HG02938 (cell line): ENCODE data around the gene LLPH.

ENCODE experiments used
- ATAC-seq: cut with Tn5 transposase; IDR thresholded peaks from one replicate; pipeline ENCODE4 v1.9.1; 2021; ENCODE audit warnings: mild to moderate bottlenecking, moderate library complexity; ENCODE audit not compliant: unreplicated experiment

Gene LLPH

DNA sequence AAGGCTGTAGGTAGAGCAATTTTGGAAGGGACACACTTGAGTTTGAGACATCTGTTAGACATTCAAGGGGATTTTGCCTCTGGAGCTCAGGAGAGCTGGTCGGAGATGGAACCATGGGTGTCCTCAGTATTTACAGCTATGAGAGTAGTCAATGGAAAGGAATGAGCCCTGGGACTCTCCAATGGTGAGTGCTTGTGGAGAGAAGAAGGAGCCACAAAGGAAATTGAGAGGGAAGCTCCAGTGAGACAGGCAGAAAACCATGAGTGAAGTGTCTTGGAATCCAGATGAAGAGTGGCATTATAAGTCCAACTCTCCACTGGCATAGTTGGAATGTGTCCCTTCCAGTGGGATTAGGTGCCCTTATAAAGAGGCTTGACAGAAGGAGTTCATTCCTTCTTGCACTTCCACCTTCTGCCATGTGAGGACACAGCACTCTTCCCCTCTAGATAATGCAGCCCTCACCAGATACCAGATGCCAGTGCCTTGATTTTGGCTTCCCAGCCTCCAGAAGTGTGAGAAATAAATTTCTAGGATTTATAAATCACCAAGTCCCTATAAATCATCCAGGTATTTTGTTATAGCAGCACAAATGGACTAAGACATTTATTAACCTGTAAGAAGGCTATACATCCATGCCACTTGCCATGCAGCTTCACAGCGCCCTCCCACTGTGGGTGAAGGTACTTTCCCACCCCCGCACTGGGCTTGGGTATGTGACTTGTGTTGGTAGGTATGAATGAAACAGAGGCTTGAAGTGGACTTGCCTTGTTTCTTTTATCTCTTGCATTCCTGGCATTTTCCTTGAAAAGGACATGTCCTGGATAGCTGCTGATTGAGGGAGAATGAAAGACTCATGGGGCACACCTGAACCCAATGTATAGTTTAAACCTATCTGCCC is 27.3 kb downstream of the LLPH start:
- ATAC-seq: no peak

DNA sequence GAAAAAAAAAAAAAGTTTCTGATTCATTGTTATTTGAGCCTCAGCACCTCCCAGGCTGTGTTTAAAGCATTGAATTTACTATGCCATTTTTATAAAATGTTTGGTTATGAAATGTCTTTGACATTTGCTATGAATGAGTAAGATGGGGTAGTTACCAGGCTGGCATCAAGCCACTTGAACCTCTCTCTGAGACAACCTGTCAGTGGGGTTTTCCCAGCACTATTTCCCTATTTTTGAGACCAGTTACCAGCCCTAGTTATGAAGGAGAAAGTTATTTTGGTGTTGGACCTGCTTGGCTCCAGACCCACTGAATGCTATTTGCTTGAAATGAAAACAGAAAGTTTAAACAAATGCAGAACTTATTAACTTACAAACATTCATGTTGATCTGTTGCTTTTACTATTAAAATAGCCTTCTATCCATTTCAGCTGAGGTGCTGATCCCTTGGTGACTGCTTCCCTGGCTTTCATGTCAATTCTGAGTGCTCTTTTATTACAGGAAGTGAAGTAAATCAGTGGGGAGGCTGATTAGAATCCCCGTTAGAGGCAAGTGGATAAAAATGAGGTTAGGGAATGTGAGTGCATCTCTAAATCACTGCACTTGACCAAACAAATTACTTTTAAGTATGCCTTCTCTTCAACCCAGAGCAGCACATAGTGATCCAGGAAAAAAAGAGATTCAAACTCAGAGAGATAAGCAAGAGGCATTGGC is 37.8 kb downstream of the LLPH start:
- no peak for ATAC-seq

DNA sequence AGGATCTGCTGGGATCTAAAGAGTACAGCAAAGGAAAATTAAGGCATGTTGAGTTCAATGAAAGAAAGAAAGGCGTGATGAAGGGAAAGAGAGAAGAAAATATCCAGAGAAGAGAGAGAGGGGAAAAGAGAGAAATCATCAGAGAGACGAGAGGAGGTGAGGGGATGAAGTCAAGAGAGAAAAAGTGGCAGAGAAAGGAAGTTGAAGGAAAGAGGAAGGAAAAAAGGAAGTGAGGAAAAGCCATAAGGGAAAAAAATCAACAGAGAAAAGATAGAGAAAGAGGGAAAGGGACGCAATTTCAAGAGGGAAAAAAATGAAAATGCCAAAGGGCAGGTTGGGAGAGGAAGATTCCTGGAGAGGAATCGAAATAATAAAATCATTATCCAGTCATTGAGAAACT is 40.4 kb downstream of the LLPH start:
- ATAC-seq: no peak

DNA sequence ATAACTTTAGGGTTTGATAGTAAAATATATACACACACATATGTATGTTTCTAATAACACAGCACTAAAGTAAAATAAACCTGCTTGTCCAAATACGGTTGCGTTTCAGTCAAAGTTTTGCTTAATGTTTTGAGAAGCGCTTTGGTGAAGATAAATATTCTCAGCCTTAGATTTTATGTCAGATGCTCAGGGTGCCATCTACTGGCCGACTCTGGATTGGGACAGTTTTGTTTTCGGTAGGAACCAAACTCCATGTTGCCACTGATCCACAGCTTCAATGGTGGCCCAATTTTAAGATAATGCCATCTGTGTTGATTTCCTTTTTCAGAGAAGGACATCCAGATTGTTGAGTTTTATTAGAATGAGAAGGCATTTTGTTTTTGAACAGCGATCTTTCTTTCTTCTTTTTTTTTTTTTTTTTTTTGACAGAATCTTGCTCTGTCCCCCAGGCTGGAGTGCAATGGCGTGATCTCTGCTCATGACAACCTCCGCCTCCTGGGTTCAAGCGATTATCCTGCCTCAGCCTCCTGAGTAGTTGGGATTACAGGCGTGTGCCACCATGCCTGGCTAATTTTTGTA is 43.1 kb downstream of the LLPH start:
- ATAC-seq: peak; percentile 83

DNA sequence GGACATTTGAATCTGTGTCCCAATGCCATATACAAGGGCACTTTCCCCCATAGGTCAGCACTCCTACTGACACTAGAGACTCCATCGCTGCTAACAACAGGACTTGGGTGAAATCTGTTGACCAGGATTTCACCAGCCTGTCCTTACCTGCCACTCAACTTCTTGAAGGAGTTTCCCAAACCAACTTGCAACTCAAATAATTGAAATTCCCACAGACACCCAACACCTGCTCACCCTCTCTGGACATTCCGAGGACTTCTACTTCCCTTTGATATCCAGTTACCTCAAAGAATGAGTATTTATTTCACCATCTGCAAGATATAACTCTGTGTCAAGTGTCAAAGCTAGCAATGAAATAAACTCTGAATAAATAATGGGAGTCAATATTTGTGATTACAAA is 44.6 kb downstream of the LLPH start:
- no peak for ATAC-seq

DNA sequence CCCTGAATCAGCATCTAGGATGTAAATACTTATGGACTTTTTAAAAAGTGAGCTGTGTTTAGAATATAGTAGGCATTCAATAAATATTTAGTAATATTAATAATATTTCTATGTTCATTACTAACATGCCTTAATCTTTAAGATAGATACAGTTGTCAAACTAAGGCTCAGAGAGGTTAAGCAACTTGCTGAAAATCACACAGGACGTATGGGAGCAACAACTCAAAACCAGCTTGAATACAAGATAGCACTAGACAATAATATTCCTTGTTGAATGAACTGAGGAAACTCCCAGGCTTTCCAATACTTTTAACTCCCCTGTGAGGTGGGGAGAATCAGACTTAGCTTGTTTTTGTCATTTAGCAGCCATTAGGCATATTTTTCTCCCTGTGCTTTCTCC is 45.3 kb downstream of the LLPH start:
- ATAC-seq: no peak

DNA sequence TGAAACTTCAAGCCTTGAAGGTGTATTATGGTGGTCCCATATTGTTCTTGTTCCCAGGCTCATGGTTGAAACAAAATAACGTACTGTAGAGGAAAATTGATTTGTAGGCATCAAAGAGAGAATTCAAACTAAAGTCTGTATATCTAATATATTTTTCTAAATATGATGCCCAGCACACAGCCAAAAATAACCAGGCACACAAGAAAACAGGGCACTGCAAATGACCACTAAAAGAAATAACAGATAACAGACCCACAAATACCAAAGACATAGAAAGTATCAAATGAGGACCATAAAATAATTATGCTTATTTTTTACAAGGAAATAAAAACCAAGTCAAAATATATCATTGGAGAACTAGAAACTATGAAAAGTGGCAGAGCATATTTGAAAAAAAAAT is 46.8 kb downstream of the LLPH start:
- no peak for ATAC-seq

DNA sequence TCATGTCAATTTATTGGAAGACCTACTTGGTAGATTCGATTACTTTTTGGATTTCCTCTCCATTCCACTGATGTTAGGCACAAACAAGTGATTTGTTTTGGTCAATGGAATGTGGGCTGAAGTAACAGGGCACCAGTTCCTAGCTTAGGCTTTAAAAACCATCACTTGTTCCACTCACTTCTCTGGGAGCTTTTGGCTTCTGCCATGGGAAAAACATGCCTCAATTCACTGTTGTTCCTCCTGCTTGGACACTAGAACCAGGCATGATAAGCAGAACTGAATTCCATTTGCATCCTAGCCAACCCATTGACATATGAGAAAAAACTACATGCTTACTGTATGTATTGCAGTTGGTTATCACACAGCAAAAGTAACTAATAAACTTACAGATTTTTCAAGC is 47.8 kb downstream of the LLPH start:
- no peak for ATAC-seq

DNA sequence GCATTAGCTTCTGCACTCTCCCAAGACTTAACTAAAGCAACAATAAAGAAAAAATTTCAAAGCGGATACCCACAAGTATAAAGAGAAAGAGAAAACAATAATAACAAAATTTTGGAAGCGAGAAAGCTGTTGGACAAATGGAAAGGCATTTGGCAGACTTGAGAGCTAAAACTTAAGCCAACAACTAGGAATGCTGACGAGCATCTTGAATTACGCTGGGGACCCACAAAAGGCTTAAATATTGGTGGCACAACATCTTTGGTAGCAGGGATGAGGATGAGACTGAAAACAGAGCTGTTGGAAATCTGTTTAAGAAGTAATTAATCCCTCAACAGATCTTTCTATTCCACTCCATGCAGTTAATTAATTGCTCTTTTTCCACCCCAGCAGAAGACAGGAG is 49.8 kb downstream of the LLPH start:
- no peak for ATAC-seq

DNA sequence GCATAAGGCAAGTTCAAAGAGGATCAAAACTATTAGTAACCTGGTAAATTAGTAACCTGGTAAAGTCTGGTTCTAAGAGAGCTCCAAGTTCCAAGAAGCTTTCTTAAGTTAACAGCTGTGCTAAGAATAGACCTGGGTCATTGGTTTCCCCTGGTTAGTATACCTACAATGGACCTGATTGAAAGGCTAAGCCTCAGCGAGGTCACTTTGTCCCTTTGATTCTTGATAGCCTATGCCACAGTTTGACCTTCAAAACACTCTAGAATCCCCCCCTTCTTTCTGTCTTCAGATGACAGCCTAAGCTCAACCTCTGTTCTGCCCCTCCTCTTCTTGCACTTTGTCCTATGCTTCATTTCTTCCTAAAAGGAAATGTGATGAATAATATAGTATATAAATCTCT is 53.0 kb downstream of the LLPH start:
- ATAC-seq: no peak

DNA sequence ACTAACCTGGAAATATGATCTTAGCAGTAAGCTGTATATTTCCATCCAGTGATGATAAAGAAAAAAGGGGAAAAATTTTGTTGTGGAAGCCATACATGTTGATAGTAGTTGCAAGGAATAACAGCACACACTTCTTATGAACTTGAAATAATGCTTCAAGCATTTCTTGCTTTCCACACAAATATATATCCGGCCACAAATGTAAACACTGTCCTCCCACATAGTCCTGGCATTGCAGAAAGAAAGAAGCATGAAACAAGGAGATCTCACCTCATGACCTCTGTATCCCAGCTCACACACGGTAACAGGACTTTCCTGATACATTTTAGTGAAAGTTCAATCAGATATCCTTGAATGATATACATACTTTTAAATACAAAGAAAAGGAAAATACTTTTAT is 56.0 kb downstream of the LLPH start:
- no peak for ATAC-seq

DNA sequence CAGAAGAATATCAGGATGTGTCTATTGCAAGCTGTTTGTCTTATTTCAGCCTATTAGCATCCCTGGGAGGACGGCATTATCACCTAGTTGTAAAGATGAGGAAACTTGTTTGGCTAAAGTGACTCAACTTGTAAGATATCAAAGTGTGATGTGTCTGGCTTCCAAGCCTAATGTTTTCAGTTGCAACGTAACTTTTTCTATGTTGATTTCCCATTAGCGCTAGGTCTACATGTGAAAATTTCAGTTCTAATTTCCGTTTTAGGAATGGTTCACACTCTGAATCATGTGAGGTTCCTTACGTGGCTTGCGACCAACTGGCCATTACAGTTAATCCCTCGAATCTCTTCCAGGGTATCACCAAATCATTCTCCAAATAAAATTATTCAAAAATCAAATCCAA is 58.0 kb downstream of the LLPH start:
- ATAC-seq: peak; percentile 45

DNA sequence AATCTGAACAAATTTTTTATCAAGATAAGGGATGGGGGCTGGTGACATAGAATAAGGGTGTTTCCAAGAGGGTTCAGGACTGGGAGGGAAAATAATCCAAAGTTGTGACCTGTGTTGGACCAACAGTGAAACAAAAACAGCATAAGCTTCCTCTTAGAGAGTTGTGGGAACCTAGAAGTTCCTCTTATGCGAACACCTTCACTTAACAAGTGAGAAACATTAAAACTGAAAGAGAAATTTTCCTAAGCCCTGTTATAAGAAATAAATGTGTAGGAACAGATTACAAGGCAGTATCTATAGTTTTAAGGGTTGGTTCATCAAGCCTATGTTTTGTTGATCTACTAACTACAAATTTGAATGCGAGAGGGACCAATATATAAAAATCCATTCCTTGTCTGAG is 58.4 kb downstream of the LLPH start:
- ATAC-seq: peak; percentile 67

DNA sequence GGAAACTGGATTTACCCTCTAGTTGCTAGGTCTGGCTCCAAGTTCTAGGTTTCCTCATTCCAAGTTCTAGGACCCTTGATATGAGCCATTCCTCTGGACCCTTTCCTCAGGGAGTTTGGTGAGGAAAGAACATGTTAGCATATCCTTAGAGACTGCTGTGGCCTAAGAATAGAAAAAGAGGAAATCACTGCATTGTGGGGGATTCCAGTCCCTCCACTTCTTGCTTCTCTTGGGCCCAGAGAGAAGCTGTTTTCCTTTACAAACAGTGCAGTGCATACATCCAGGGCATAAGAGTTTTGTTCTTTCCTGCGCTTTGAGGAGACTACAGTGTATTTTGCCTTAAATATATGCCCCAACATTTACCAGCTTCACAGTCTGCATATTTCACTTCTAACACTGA is 59.0 kb downstream of the LLPH start:
- ATAC-seq: no peak

DNA sequence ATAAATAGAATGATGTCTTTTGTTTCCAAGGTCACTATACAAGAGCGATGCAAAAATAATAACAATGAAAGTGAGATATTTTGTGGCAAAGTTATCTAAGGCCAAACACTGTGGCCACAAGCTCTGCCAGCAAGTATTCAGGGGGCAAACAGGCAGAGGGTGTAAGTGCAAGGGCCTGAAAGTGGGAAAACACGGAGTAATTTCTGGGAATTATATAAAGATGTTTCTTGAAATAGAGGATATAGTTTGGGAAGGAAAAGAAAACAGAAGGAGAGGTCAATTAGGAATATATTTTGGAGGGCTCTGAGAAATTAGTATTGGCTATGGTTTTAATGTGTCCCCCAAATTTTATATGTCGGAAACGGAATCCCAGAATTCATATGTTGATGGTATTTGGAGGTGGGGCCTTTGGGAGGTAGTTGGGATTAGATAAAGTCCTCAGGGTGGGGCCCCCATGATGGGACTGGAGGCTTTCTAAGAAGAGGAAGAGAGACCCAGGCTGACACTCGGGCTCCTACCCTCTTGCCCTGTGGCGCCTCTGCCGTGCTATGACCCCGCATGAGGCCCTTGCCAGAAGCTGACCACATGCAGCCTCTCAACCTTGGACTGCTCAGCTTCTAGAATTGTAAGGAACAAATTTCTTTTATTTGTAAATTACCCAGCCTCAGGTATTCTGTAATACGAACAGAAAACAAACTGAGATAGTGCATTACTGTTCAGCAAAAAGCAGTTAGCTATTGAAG is 60.0 kb downstream of the LLPH start:
- ATAC-seq: no peak

DNA sequence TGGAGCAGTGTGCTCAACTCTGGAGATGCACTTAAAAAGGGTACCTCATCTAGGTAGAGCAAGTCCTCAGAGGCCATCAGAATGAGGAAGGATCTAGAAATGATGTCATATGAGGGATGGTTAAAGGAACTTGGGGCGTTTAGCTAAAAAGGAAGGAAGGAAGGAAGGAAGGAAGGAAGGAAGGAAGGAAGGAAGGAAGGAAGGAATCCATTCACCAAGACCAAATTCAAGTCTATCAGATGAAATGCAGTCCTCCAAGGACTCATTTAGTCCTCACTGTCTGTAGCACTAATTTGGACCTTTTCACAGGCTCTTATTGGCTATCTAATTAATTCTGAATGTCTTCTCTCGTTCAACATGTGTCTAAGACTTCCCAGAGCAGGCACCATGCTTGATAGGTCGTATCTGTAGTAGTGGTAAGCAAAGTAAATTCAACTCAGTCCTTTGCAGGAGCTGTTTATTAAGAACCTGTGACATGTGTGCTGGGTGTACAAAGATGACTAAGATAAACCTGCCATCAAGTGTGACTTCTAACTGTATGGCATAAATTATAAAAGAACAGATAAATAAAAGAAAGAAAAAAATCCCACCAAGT is 63.5 kb downstream of the LLPH start:
- no peak for ATAC-seq
